ENCODE data around the gene IL17C. TPM values are rescaled to one million over a fixed set of nuclear protein-coding genes. Genes with fewer than 3 reads are reported as not detected.

IL17C gene
- total RNA-seq, 2 donors from 2014 or later, result not detected

DNA sequence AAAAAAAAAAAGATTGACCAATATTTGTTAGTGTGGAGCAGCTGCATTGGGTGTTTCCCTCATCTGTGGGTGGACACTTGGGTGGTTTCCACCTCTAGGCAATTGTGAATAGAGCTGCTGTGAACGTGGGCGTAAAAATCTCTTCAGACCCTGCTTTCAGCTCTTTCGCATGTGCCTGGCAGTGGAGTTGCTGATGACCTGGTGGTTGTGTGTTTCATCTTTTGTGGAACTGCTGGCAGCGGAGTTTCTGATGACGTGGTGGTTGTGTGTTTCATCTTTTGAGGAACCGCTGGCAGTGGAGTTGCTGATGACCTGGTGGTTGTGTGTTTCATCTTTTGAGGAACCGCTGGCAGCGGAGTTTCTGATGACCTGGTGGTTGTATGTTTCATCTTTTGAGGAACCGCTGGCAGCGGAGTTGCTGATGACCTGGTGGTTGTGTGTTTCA lies 46.8 kb upstream of the IL17C start:
- no peak for DNase-seq
- H3K4me3 ChIP-seq (ENCODE audit: low read length), result no peak overlapping the region
- no peaks in the 10 kb centered on the region for H3K4me1 Mint-ChIP-seq
- no peaks in the 10 kb centered on the region for H3K9me3 Mint-ChIP-seq
- H3K36me3 Mint-ChIP-seq (ENCODE audit: low read depth), result peaks cover 73% of the 10 kb centered on the region
- 97% methylated on average over 4 to 10 of the region's 10 CpGs for WGBS, 2 experiments (ENCODE audit: insufficient coverage in 1 of 2, insufficient read length in 1 of 2)
- H3K36me3 ChIP-seq (ENCODE audit: control insufficient read depth, insufficient read depth, low read length), result peaks cover 73% of the 10 kb centered on the region
- TF ChIP-seq, protein P1, sequence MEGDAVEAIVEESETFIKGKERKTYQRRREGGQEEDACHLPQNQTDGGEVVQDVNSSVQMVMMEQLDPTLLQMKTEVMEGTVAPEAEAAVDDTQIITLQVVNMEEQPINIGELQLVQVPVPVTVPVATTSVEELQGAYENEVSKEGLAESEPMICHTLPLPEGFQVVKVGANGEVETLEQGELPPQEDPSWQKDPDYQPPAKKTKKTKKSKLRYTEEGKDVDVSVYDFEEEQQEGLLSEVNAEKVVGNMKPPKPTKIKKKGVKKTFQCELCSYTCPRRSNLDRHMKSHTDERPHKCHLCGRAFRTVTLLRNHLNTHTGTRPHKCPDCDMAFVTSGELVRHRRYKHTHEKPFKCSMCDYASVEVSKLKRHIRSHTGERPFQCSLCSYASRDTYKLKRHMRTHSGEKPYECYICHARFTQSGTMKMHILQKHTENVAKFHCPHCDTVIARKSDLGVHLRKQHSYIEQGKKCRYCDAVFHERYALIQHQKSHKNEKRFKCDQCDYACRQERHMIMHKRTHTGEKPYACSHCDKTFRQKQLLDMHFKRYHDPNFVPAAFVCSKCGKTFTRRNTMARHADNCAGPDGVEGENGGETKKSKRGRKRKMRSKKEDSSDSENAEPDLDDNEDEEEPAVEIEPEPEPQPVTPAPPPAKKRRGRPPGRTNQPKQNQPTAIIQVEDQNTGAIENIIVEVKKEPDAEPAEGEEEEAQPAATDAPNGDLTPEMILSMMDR (conservative IDR thresholded peaks at IDR 0.05), result no peak
- H3K4me3 Mint-ChIP-seq, result no peak overlapping the region
- no peak overlapping the region for H3K27ac Mint-ChIP-seq
- no peaks in the 10 kb centered on the region for H3K27me3 Mint-ChIP-seq (ENCODE audit: insufficient read depth)
- H3K9ac ChIP-seq (ENCODE audit: extremely low read depth, low read length, poor library complexity, severe bottlenecking), result no peak overlapping the region
- no peaks in the 10 kb centered on the region for H3K27me3 ChIP-seq (ENCODE audit: control insufficient read depth, insufficient read depth, low read length, poor library complexity, severe bottlenecking)
- H3K9me3 ChIP-seq (ENCODE audit: control insufficient read depth, low read length), result no peaks in the 10 kb centered on the region
- H3K4me1 ChIP-seq (ENCODE audit: control insufficient read depth, insufficient read depth, low read length), result no peaks in the 10 kb centered on the region
- H3K27ac ChIP-seq (ENCODE audit: low read depth, low read length), result no peak overlapping the region

DNA sequence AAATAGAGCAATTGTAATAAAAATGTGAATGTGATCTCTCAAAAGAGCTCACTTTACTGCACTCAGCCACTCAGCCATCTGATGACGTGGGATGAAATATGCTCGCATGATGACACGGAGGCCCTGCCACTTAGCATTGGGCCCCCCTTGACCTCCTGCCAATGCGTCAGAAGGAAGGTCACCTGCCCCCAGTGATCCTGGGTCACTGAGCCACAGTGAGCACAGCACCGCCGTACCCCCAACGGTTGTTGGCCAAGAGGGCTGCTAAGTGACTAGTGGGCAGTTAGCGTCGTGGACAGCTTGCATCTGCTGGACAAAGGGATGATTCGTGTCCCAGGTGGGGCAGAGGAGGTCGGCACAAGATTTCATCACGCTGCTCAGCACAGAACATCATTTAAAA lies 45.3 kb upstream of the IL17C start:
- no peaks in the 10 kb centered on the region for H3K27me3 ChIP-seq (ENCODE audit: control insufficient read depth, insufficient read depth, low read length, poor library complexity, severe bottlenecking)
- WGBS, 2 experiments (ENCODE audit: insufficient coverage in 1 of 2, insufficient read length in 1 of 2), result 94 to 97% methylated on average over 12 of the region's 12 CpGs
- H3K27ac ChIP-seq (ENCODE audit: low read depth, low read length), result no peak overlapping the region
- no peak overlapping the region for H3K9ac ChIP-seq (ENCODE audit: extremely low read depth, low read length, poor library complexity, severe bottlenecking)
- TF ChIP-seq, protein P1 (conservative IDR thresholded peaks at IDR 0.05), result no peak
- H3K4me1 Mint-ChIP-seq, result no peaks in the 10 kb centered on the region
- H3K36me3 Mint-ChIP-seq (ENCODE audit: low read depth), result peaks cover 68% of the 10 kb centered on the region
- H3K27me3 Mint-ChIP-seq (ENCODE audit: insufficient read depth), result no peaks in the 10 kb centered on the region
- H3K9me3 ChIP-seq (ENCODE audit: control insufficient read depth, low read length), result no peaks in the 10 kb centered on the region
- DNase-seq, result no peak
- no peaks in the 10 kb centered on the region for H3K4me1 ChIP-seq (ENCODE audit: control insufficient read depth, insufficient read depth, low read length)
- peak overlapping the region; percentile 74 for H3K27ac Mint-ChIP-seq
- H3K36me3 ChIP-seq (ENCODE audit: control insufficient read depth, insufficient read depth, low read length), result peaks cover 68% of the 10 kb centered on the region
- H3K9me3 Mint-ChIP-seq, result no peaks in the 10 kb centered on the region
- H3K4me3 Mint-ChIP-seq, result no peak overlapping the region
- H3K4me3 ChIP-seq (ENCODE audit: low read length), result no peak overlapping the region

DNA sequence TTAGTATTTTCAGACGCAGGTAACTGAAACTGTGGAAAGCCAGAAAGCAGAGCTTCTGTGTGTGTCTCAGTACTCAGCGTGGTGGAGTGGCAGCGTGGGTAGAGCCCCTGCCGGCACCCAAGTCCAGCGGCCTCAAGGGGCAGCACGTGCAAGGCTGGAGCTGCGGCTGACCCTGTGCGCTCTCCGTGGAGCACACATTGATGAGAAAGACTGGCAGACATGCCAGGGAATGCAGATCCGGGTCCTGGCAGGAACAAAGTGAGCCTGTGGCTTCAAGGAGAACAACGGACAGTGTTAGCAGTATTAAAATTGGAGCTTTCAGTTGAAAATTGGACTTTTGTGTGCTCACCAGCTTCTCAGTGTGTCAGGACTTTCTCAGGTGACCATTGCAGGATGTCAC lies 44.9 kb upstream of the IL17C start:
- 85 to 93% methylated on average over 9 to 11 of the region's 11 CpGs for WGBS, 2 experiments (ENCODE audit: insufficient coverage in 1 of 2, insufficient read length in 1 of 2)
- peaks cover 68% of the 10 kb centered on the region for H3K36me3 ChIP-seq (ENCODE audit: control insufficient read depth, insufficient read depth, low read length)
- Mint-ChIP-seq H3K9me3 (no peaks in the 10 kb centered on the region), H3K27me3 (ENCODE audit: insufficient read depth) (no peaks in the 10 kb centered on the region), H3K36me3 (ENCODE audit: low read depth) (peaks cover 68% of the 10 kb centered on the region), H3K4me1 (no peaks in the 10 kb centered on the region), H3K4me3 (no peak overlapping the region), H3K27ac (peak overlapping the region; percentile 74)
- H3K27ac ChIP-seq (ENCODE audit: low read depth, low read length), result no peak overlapping the region
- H3K4me1 ChIP-seq (ENCODE audit: control insufficient read depth, insufficient read depth, low read length), result no peaks in the 10 kb centered on the region
- H3K27me3 ChIP-seq (ENCODE audit: control insufficient read depth, insufficient read depth, low read length, poor library complexity, severe bottlenecking), result no peaks in the 10 kb centered on the region
- TF ChIP-seq, protein P1 (conservative IDR thresholded peaks at IDR 0.05), result peak; percentile 26
- H3K4me3 ChIP-seq (ENCODE audit: low read length), result no peak overlapping the region
- no peak for DNase-seq
- no peaks in the 10 kb centered on the region for H3K9me3 ChIP-seq (ENCODE audit: control insufficient read depth, low read length)
- no peak overlapping the region for H3K9ac ChIP-seq (ENCODE audit: extremely low read depth, low read length, poor library complexity, severe bottlenecking)
